HL-60/S4 treated with retinoic acid at 250 ng/mL for 4 days and 3 days (cell line): Measurements from ENCODE around the gene UNC5A.

Experiments
- in situ Hi-C: fragments of 300-500 bp; cut with MboI; formaldehyde crosslinking; loops from 2 replicates; pipeline ENCODE4 v1.7.0; 2022; ENCODE audit warnings: low sequenced_read_pairs

Gene UNC5A

GRCh38 chr5:176810081-176810597, at the start of gene UNC5A:
TSS of gene UNC5A (plus strand) at chr5:176810559. CDS start at chr5:176810751, 192 bp downstream.
- in situ Hi-C loops, result no loop called here

DNA sequence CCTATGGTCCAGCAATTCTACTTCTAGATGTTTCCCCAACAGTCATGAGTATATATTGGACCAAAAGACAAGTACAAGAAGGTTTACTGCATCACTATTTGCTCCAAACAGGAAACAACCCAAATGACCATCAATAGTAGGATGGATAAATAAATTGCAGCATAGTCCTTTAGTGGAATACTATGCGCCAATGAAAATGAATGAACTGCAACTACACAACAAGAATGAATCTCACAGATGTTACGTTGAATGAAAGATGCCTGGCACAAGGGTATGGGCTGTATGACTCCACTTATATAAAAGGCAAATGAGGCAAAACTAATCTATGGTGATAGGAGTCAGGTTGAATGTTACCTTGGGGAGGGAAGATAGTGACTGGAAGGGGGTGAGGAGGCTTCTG, 48.6 kb upstream of the UNC5A start:
- in situ Hi-C loops, result no loop called here

DNA sequence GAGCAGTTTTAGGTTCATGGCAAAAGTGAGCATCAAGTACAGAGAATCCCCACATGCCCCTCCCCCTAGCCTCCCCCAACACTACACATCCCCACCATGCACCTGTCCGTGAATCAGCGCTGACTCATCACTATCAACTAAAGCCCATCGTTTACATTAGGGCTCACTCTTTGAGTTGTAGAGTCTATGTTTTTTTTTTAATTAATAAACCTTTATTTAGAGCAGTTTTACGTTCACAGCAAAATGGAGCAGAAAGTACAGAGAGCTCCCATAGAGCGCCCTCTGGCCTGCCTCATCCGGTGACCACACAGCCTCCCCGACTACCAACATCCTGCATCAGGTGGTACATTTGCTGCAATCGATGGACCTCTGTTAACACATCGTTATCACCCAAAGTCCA, 47.9 kb upstream of the UNC5A start:
- in situ Hi-C loops, result no loop called here

GRCh38 chr5:176765687-176766086, 44.7 kb upstream of the UNC5A start:
- in situ Hi-C loops, result no loop called here

DNA sequence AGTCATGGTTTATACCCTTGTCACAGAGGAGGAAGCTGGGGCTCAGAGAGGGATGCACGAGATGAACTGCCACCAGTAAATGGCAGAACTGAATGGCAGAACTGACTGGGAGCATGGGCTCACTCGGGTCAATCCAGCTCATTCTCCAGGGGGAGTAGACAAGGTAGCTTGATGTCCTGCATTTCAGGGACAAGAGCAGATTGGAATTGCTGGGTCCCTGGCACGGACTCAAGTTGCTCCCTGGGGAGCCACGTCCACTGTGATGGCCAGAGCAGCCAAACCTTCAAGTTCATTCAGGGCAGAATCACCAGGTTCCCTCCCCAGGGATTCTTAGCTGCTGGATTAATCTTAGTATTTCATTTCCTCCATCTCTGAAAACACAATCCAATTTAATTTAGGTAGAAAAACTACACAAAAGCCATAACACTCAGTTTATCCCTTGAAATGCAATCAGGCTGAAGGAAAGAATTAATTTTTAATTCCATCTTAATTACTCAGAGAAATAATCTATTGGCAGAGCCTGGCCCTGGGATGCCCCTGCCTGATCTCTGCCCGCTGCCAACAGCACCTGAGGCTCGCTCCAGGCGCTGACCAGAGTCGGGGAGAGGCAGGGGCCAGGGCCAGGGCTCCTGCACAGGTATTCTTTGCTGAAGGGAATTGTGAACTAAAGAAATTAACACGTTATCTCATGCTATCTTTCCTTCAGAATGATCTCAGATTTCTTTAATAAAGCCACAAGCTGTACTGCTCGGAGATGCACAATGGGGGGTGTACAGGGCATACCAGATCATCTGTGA, 42.0 kb upstream of the UNC5A start:
- in situ Hi-C loops, result no loop called here

GRCh38 chr5:176769911-176770310, 40.4 kb upstream of the UNC5A start:
- in situ Hi-C loops, result no loop called here

- in situ Hi-C loops, result no loop called here
Measured at GRCh38 chr5:176770431-176770830, 39.9 kb upstream of the UNC5A start.

DNA sequence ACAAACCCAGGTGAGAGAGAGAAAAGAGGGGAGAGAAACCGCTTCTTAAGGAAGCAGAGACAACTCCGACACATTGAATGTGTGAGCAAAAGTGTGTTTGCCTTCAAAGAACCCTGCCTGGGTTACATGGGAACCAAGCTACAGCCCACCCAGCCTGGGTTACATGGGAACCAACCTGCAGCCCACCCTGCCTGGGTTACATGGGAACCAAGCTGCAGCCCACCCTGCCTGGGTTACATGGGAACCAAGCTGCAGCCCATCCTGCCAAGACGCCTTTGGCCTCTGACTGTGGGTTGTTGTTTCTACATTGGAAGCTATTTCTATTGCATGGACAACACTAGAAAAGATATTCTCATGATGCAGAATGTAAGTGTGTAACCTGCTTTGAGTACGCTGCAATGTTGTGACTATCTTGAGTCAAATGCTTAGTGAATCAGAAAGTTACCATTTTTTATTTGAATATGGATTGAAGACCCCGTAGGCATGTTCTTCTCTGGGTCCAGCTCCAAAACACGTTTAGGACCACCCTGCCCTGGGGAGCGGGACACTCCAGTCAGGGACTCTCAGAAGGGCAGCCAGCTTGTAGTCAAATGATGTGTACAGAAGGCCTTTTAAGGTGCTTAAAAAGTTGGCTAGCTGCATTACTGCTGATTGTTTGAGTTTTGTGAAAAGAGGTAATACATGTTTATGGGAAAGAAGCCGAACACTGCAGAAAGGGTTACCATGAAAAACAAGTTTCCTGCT, 39.1 kb upstream of the UNC5A start:
- in situ Hi-C loops, result no loop called here

DNA sequence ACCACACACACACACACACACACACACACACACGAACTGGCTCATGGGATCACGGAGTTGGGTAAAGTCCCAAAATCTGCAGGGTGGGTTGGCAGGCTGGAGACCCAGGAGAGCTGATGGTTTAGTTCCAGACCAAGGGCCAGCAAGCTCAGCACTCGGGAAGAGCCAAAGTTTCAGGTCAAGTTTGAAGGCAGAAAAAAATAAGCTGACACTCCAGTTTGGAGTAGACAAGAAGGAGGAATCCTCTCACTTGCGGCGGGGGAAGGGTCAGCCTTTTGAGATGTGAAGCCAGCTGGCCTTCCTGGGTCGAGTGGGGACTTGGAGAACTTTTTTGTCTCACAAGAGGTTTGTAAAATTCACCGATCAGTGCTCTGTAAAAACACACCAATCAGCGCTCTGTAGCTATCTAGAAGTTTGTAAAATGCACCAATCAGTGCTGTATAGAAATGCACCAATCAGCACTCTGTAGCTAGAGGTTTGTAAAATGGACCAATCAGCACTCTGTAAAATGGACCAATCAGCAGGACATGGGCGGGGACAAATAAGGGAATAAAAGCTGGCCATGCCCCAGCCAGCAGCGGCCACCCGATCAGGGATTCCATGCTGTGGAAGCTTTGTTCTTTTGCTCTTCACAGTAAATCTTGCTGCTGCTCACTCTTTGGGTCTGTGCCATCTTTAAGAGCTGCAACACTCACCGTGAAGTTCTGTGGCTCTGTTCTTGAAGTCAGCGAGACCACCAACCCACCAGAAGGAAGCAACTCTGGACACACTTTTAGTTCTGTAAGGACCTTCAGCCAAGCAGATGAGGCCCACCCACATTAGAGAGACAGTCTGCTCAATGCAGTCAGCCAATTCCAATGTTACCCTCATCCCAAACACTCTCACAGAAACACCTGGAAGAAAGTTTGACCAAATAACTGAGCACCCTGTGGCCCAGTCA, 37.8 kb upstream of the UNC5A start:
- in situ Hi-C loops, result no loop called here

- in situ Hi-C loops, result no loop called here
Measured at GRCh38 chr5:176773408-176774035, 36.8 kb upstream of the UNC5A start.

- in situ Hi-C loops, result no loop called here
Measured at GRCh38 chr5:176774216-176775171, 35.9 kb upstream of the UNC5A start.

GRCh38 chr5:176775409-176775808, 35.0 kb upstream of the UNC5A start:
- in situ Hi-C loops, result no loop called here

DNA sequence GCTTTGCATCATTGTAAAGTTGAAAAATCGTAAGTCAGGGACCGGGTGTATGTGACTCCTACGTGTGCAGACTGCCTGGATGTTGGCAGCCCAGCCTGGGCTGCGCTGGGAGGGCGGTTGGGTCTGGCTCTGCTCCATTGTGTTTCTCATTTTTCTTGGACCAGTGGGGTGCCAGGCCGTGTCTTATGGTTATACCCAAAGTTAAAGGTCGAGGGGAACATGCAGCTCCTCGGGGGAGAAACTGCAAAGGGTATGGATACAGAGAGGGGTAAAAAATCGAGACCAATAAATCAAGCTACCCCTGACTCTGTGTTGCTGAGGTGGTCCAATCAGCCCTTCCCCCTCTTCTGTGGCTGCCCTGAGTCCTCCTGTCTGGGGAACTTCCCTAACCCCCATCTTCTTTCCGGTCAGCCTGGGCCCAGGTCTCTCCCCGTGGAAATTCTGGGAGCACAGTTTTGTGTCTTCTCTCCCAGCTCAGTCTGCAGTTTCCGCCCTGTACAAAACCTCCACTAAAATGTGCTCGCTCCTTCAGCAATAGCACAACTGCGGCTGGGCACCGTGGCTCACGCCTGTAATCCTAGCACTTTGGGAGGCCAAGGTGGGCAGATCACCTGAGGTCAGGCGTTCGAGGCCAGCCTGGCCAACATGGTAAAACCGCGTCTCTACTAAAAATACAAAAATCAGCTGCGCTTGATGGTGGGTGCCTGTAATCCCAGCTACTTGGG, 34.1 kb upstream of the UNC5A start:
- in situ Hi-C loops, result no loop called here

DNA sequence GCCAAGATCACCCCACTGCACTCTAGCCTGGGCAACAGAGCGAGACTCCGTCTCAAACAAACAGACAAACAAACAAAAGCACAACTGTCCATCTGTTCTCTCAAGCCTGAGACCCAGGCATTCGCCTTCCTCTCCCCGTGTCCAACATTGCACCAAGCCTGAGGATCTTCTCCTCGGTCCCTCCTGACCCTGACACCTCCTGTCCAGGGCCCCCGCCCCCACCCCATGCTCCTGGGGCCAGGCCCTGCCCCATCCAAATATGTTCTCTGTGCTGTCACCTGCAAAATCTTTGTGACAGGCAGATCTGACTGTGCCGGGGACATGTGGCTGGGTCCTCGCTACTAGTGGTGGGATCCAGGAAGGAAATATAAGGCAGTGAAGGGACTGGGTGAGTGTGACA, 33.4 kb upstream of the UNC5A start:
- in situ Hi-C loops, result no loop called here

- in situ Hi-C loops, result no loop called here
Measured at GRCh38 chr5:176778921-176779465, 31.4 kb upstream of the UNC5A start.

DNA sequence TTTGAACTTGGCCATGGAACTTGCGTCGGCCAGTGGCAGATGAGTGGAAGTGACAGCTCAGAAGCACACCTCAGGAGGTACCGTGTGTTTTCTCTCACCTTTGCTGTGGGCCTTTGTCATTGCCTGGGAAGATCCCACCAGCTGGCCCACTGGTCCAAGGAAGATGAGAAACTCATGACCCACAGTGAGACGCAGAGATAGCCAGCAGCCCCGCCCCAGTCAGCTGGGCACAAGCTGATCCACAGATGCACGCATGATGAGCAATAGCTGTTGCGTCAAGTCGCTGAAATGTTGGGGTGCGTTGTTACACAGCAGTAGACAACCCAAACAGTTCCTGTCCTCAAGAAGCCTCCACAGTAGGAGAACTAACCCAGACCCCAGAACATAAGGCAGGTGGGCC, 30.8 kb upstream of the UNC5A start:
- in situ Hi-C loops, result no loop called here

DNA sequence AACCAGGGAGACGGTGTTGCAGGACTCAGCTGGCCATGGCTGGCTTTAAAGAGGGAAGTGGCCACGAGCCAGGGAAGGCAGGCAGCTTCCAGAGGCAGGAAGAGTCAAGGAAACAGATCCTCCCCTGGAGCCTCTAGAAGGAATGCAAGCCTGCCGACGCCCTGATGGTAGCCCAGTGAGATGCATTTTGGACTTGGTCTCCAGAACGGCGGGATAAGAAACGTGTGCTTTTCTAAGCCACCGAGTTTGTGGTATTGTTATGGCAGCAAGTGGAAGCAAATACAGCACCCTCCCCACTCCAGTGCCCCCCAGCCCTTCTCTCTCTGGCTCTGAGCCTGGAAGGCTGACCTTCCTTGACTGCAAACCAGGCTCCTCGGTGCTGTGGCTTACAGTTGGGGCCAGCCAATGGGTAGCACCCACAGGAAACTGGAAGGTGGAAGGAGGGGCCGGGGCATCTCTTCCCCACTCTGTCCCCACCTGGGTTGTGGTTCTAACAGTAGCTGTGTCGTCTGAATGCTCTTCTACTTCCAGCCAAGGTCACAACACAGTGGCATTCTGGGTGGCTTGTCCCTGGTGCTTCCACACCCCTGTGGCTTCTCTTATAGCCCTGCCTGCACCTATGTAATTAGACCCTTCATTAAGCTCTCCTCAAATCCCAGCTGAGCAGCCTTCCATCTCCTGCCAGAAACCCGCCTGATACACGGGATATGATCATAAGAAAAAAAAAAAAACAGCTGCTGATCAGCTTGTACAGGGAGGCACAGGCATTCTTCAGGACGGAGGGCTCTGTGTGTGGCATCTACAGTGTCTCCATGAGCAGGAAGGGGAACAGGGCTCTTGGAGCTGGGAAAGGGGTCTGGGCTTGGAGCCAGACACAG, 29.9 kb upstream of the UNC5A start:
- in situ Hi-C loops, result no loop called here

GRCh38 chr5:176781054-176781375, 29.3 kb upstream of the UNC5A start:
- in situ Hi-C loops, result no loop called here
